GM19043 (cell line): ENCODE measurements around the gene SCRN1.
A peak's percentile ranks its signal among the peaks of the same experiment; 100 is the strongest.

Experiments used
- ATAC-seq: cut with Tn5 transposase; IDR thresholded peaks from one replicate; pipeline ENCODE4 v1.9.1; 2021; ENCODE audit warnings: low read depth; ENCODE audit not compliant: unreplicated experiment

Gene SCRN1

DNA sequence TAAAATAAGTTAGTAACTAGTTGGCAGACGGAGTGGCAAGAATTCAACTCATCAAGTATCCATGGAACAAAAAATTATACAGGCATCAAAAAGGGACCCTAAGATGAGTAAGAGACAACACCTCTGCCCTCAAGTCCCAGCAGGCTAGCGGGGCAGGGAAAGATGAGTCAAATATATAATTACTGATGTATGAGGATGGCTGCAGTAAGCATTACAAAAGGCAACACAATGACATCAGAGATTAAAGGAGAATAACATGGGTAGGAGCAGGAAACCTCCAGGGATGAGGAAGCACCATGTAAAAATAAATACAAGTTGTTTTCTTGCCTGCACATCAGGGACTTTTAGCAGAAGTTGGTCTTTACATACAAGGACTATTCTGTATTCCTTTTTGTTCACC, 49.4 kb downstream of the SCRN1 start:
- ATAC-seq: no peak

DNA sequence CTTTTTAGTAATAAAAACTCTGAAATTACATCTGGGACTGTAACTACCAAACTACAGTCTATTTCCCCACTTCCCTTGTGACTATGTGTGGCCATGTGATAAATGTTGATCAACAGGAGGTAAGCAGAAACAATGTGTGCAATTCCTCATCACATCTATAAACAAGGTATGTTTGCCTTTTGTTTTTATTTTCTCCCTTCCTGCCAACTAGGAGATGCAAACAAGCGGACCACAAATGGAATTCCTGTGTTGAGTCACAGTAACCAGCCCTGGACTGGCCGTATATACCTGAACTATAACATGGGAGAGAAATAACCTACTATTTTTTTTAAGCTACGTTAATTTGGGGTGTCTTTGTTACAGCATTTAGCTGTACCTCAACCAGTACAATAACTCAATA, 52.5 kb downstream of the SCRN1 start:
- ATAC-seq: no peak

GRCh38 chr7:29935111-29935510, 54.5 kb downstream of the SCRN1 start:
- ATAC-seq: no peak

DNA sequence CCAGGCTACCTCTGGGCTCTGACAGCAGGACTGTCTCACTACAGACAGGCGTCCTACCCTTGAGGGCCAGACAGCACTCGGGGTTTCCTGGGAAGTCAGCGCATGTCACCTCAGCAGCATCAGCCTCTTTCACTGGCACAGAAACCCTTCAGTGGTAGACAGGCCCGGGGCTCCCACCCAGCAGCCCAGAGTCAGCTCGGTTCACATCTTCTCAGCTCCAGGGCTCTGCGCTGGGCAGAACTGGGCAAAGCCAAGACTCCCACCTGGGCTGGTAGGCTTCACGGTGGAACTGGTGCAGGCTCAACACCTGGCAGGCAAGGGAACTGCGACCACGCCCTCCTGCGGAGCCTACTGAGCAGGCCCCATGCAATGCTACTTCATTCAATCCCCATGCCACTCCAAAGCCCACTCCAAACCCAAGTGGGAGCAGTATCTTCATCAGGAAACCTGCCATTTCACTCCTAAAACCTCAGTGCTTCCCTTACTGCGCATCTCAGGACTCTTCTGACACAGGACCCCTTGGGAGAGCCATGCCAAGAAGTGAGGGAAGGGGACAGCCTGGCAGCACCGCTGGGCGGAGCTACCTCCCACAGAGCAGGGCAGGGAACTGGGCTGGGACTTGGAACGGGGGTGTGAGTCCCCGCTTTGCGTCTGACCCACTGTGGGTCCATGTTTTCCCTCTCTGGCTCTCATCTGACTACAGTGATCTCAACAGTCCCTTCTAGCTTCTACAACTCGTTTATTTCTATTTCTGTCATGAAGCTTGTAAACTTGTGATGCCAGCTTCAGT, 60.4 kb downstream of the SCRN1 start:
- ATAC-seq: no peak

DNA sequence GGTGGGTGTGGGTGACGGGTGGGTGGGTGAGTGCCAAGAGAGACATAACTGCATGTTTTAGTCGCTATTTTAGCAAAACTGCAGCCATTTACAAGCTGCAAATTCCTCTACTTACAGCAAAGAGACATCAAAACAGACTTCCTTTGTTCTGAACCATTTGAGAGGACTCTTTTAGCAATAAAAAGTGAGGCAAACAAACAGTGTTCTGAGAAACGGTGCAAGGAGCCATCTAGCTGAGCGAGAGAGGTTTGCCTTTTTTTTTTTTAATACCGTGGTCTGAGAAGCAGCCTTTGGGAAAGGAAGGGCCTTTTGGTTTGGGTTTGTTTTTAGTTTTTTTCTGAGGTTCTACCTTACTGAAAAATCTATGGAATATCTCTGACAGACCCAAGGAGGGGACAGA, 62.9 kb downstream of the SCRN1 start:
- no peak for ATAC-seq

- ATAC-seq: no peak
Measured at GRCh38 chr7:29926216-29926615, 63.4 kb downstream of the SCRN1 start.

GRCh38 chr7:29924684-29925083, 64.9 kb downstream of the SCRN1 start:
- no peak for ATAC-seq

GRCh38 chr7:29924006-29924405, 65.6 kb downstream of the SCRN1 start:
- ATAC-seq: no peak

- ATAC-seq: no peak
Measured at GRCh38 chr7:29922921-29923700, 66.5 kb downstream of the SCRN1 start.

DNA sequence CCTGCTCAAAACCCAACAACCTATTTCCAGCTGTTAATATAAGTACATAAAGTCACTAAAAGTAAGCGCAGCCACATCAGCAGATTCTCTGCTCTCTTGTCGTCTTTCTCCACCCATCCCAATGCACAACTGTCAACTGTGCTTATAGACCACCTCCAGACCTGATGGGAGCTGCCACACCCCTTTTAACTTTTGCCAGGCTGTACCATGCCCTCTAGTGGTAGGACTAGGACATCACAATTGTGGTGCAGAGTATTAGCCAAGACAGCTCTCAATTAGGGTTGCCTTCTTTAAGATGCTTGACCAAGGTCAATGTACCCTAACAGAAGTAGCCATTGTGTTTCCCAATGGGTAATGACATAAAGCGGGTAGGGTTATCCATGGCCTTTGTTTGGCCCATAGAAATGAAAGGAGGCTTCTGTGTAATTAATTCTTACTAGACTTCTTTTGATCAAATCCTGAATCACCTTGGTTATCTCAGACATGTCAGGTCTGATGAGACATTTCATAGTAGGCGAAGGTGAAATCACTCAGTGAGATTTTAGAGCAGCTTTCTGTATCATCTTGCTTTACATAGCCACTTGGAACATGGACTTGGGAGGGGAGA, 68.1 kb downstream of the SCRN1 start:
- ATAC-seq: peak; percentile 94

- ATAC-seq: no peak
Measured at GRCh38 chr7:29920491-29920890, 69.1 kb downstream of the SCRN1 start.

- no peak for ATAC-seq
Measured at GRCh38 chr7:29919790-29920189, 69.8 kb downstream of the SCRN1 start.

DNA sequence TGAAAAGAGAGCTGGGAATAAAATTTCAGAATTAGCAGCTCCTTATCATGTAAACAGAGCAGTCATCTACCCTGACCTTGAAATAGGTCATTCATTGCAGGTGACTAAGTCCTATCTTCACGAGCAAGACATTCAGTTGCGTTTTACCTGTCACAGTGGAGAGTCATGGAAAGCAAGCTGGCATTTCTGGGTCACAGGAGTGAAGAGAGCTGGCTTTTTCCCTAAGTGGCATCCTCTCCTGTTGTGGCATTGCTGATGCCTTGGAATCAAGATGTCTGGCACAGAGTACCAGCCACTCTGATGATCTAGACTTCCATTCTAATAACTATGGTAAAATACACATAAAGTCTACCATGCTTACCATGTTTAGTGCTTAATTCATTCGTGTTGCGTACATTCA, 70.8 kb downstream of the SCRN1 start:
- no peak for ATAC-seq

DNA sequence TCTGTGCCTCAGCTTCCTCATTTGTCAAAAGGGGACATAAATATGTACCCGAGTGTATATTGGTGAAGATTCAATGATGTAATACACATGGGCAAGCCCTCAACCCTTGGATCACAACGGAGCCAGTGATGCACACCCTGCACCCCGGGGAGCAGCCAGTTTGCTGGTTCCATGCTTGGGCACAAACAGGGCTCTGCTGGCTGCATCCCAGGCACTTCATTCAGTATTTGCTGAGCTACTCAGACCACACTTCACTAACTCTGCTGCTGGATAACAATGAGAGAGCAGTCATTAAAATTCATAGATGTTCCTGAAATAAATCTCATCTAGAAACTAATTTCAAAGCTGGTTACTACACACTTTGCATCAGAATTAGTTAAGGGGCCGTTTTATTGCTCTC, 72.0 kb downstream of the SCRN1 start:
- ATAC-seq: no peak

- no peak for ATAC-seq
Measured at GRCh38 chr7:29915481-29916215, 74.0 kb downstream of the SCRN1 start.

DNA sequence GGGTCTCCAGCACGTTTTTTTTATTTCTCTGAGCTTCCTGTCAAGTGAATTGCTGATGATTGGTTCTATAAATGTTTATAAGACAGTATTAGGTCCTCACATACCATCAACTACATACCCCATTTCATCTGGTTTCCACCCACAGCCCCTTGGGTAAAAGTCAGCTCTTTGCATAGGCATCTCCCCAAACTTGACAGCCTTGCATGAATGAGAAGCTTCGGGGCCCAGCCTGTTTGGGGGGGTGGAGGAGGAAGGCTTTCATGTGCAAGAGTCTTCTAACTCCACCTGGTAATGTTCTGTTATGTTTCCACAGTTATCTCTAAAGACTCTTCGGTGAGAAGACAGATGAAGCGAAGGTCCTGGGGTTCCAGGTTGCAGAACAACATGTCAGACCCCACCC, 75.4 kb downstream of the SCRN1 start:
- ATAC-seq: no peak

DNA sequence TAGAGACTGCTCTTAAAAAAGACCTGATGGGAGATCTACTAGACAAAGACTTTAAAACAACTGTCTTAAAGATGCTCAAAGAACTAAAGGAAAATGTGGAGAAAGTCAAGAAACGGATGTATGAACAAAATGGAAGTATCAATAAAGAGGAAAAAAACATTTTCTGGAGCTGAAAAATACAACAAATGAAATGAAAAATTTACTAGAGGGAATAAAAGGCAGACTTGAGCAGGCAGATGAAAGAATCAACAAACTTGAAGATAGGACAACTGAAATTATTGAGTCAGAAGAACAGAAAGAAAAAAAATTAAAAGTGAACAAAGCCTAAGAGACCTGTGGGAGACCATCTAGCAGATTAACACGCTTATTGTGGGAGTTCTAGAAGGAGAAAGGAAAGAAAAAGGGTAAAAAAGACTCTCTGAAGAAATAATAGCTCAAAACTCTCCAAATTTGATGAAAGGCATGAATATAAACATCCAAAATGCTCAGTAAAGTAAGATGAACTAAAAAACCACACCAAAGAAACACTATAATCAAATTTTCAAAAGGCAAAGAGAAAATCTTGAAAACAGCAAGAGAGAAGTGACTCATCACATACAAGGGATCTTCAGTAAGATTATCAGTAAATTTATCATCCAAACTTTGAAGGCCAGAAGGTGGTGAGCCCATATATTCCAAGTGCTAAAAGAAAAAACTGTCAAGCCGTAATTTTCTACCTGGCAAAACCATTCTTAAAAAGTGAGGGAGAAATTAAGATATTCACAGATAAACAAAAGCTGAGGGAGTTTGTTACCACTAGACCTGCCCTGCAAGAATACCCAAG, 83.2 kb downstream of the SCRN1 start:
- no peak for ATAC-seq

- no peak for ATAC-seq
Measured at GRCh38 chr7:29900745-29901144, 88.9 kb downstream of the SCRN1 start.

DNA sequence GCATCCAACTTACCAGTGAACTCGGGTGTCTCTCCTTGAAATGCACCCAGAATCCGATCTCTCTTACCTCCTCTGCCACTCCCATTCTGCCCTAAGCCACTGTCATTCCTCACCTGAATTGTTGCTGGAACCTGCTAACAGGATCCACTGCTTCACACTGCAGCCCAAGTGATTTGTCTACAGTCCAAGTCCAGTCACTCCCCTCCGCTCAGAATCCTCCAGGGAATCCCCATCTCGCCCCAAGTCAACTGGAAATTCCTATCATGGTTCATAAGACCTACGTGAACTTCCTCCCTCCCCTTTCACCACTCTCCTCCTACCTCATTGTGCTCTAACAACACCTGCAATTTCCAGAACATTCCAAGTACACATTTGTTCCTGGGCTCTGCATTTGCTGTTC, 91.3 kb downstream of the SCRN1 start:
- no peak for ATAC-seq
